Measurements from ENCODE around the gene IGF2BP1.
"Not testable (repeated sequence)": the region's sequence is repeated elsewhere in the genome, so short reads cannot be mapped to it uniquely, and the experiment has no call there.

Gene IGF2BP1

GRCh38 chr17:49038544-49038943, 41.4 kb downstream of the IGF2BP1 start:
- H3K9me3 ChIP-seq (ENCODE audit: control insufficient read depth, low read length) = no peaks in the 10 kb centered on the region
- WGBS, 2 experiments (ENCODE audit: insufficient coverage in 2 of 2) = 100% methylated on average over 1 of the region's 2 CpGs; no CpG with 5 or more reads in 1 of the 2 experiments
- H3K36me3 ChIP-seq (ENCODE audit: control insufficient read depth, insufficient read depth, low read length) = peaks cover 99% of the 10 kb centered on the region
- H3K4me3 ChIP-seq (ENCODE audit: extremely low read depth, insufficient read depth, low read length, poor library complexity, severe bottlenecking) = no peak overlapping the region
- peak overlapping the region; percentile 23 for H3K27ac ChIP-seq (ENCODE audit: low read depth, low read length, severe bottlenecking)
- peaks cover 6% of the 10 kb centered on the region for H3K4me1 ChIP-seq (ENCODE audit: control insufficient read depth, insufficient read depth, low read length, poor library complexity, severe bottlenecking)

- H3K9me3 ChIP-seq (ENCODE audit: control insufficient read depth, low read length); H3K4me1 ChIP-seq (ENCODE audit: control insufficient read depth, insufficient read depth, low read length, poor library complexity, severe bottlenecking); H3K27ac ChIP-seq (ENCODE audit: low read depth, low read length, severe bottlenecking); H3K4me3 ChIP-seq (ENCODE audit: extremely low read depth, insufficient read depth, low read length, poor library complexity, severe bottlenecking): not testable (repeated sequence)
- H3K36me3 ChIP-seq (ENCODE audit: control insufficient read depth, insufficient read depth, low read length) = peaks cover 99% of the 10 kb centered on the region
- WGBS, 2 experiments (ENCODE audit: insufficient coverage in 2 of 2) = 98 to 100% methylated on average over 5 to 6 of the region's 6 CpGs
These were observed 42.3 kb downstream of the IGF2BP1 start for GRCh38 chr17:49039518-49039917.

DNA sequence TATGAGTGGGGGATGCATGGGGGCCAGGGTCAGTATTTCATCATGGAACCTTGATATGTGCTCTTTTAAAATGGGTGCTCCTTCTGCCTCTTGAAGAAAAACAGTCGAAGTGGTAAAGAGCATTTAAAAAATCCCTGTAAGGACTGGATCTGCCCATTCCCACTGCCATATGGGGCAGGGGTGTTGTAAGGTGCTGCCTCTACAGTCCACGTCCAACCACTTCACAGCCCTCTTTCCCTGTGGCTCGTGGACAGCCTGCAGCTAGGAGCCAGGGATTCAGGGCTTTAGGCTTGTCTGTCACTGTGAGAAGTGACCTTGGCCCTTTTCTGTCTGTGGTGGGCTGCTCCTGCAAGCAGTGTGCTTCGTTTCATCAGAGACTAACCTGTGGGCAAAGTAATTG, 44.3 kb downstream of the IGF2BP1 start:
- Histone ChIP-seq H3K4me3 (ENCODE audit: extremely low read depth, insufficient read depth, low read length, poor library complexity, severe bottlenecking) (no peak overlapping the region), H3K9me3 (ENCODE audit: control insufficient read depth, low read length) (no peaks in the 10 kb centered on the region), H3K36me3 (ENCODE audit: control insufficient read depth, insufficient read depth, low read length) (peaks cover 98% of the 10 kb centered on the region), H3K27ac (ENCODE audit: low read depth, low read length, severe bottlenecking) (peak overlapping the region; percentile 0), H3K4me1 (ENCODE audit: control insufficient read depth, insufficient read depth, low read length, poor library complexity, severe bottlenecking) (no peaks in the 10 kb centered on the region)
- 86 to 100% methylated on average over 2 to 3 of the region's 4 CpGs for WGBS, 2 experiments (ENCODE audit: insufficient coverage in 2 of 2)

DNA sequence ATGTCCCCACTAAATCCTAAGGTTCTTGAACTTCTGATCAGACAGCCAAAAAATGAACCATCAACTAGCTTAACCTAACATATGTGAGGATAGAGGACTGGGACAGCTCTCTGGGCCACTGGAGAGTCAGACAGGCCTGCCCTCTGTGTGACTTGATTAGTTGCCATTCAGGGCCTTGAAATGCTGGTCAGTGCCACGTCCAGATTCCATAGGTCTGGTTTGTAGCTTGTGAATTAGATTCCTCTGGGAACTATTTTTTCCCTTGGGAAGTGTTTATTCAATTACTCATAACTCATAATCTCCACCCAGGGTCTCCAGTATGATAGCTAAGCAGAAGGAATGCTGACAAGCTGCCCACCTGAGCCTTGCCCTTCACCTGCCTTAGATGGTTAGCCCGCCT, 48.2 kb downstream of the IGF2BP1 start:
- Histone ChIP-seq H3K36me3 (ENCODE audit: control insufficient read depth, insufficient read depth, low read length) (peaks cover 97% of the 10 kb centered on the region), H3K4me1 (ENCODE audit: control insufficient read depth, insufficient read depth, low read length, poor library complexity, severe bottlenecking) (no peaks in the 10 kb centered on the region), H3K27ac (ENCODE audit: low read depth, low read length, severe bottlenecking) (no peak overlapping the region), H3K4me3 (ENCODE audit: extremely low read depth, insufficient read depth, low read length, poor library complexity, severe bottlenecking) (no peak overlapping the region), H3K9me3 (ENCODE audit: control insufficient read depth, low read length) (no peaks in the 10 kb centered on the region)
- 100% methylated on average over 1 of the region's 2 CpGs; no CpG with 5 or more reads in 1 of the 2 experiments for WGBS, 2 experiments (ENCODE audit: insufficient coverage in 2 of 2)

DNA sequence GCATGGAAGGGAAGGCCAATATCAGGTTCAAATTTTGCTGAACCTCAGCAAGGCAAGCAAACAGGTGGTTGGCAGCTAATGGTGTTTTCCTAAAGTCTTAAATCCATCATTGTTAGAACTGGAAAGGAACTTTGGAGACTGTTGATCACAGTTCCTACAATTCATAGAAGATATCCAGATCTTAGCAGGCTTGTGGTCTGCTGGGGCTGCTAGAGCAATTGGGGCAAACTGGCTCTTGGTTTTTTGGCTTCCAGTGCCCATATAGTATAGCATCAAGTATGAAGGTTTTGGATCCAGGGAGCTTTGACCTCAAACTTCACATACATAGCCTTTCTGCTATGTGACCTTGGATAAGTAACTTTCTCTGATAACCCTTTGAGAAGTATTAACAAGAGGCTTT, 49.7 kb downstream of the IGF2BP1 start:
- Histone ChIP-seq H3K9me3 (ENCODE audit: control insufficient read depth, low read length) (no peaks in the 10 kb centered on the region), H3K4me1 (ENCODE audit: control insufficient read depth, insufficient read depth, low read length, poor library complexity, severe bottlenecking) (no peaks in the 10 kb centered on the region), H3K36me3 (ENCODE audit: control insufficient read depth, insufficient read depth, low read length) (peaks cover 97% of the 10 kb centered on the region), H3K4me3 (ENCODE audit: extremely low read depth, insufficient read depth, low read length, poor library complexity, severe bottlenecking) (no peak overlapping the region), H3K27ac (ENCODE audit: low read depth, low read length, severe bottlenecking) (no peak overlapping the region)

DNA sequence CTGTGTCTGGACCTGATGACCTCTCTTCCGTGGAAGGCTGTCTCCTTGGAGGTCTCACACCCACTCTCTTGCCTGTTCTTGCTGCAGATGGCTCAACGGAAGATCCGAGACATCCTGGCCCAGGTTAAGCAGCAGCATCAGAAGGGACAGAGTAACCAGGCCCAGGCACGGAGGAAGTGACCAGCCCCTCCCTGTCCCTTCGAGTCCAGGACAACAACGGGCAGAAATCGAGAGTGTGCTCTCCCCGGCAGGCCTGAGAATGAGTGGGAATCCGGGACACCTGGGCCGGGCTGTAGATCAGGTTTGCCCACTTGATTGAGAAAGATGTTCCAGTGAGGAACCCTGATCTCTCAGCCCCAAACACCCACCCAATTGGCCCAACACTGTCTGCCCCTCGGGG, 52.1 kb downstream of the IGF2BP1 start:
- H3K4me3 ChIP-seq (ENCODE audit: extremely low read depth, insufficient read depth, low read length, poor library complexity, severe bottlenecking) = no peak overlapping the region
- no peaks in the 10 kb centered on the region for H3K9me3 ChIP-seq (ENCODE audit: control insufficient read depth, low read length)
- peaks cover 8% of the 10 kb centered on the region for H3K4me1 ChIP-seq (ENCODE audit: control insufficient read depth, insufficient read depth, low read length, poor library complexity, severe bottlenecking)
- H3K27ac ChIP-seq (ENCODE audit: low read depth, low read length, severe bottlenecking) = no peak overlapping the region
- 93 to 98% methylated on average over 10 of the region's 11 CpGs for WGBS, 2 experiments (ENCODE audit: insufficient coverage in 2 of 2)
- peaks cover 97% of the 10 kb centered on the region for H3K36me3 ChIP-seq (ENCODE audit: control insufficient read depth, insufficient read depth, low read length)

GRCh38 chr17:49050611-49051010, 53.4 kb downstream of the IGF2BP1 start:
- H3K27ac ChIP-seq (ENCODE audit: low read depth, low read length, severe bottlenecking) = no peak overlapping the region
- no peaks in the 10 kb centered on the region for H3K9me3 ChIP-seq (ENCODE audit: control insufficient read depth, low read length)
- H3K36me3 ChIP-seq (ENCODE audit: control insufficient read depth, insufficient read depth, low read length) = peaks cover 95% of the 10 kb centered on the region
- peaks cover 12% of the 10 kb centered on the region for H3K4me1 ChIP-seq (ENCODE audit: control insufficient read depth, insufficient read depth, low read length, poor library complexity, severe bottlenecking)
- no peak overlapping the region for H3K4me3 ChIP-seq (ENCODE audit: extremely low read depth, insufficient read depth, low read length, poor library complexity, severe bottlenecking)
- WGBS, 2 experiments (ENCODE audit: insufficient coverage in 2 of 2) = 88 to 94% methylated on average over 1 to 2 of the region's 2 CpGs

DNA sequence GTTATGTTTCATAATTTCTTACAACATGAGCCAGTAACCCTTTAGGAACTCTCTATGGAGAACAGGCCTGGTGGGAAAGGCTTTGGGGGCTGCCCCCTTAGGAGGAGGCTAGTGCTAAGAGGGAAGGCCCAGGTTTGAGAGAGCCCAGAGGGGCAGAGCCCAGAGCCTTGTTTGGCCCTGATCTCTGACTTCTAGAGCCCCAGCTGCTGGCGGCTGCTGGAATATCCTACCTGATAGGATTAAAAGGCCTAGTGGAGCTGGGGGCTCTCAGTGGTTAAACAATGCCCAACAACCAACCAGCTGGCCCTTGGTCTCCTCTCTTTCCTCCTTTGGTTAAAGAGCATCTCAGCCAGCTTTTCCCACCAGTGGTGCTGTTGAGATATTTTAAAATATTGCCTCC, 54.1 kb downstream of the IGF2BP1 start:
- H3K4me1 ChIP-seq (ENCODE audit: control insufficient read depth, insufficient read depth, low read length, poor library complexity, severe bottlenecking) = peaks cover 12% of the 10 kb centered on the region
- peaks cover 95% of the 10 kb centered on the region for H3K36me3 ChIP-seq (ENCODE audit: control insufficient read depth, insufficient read depth, low read length)
- no peak overlapping the region for H3K27ac ChIP-seq (ENCODE audit: low read depth, low read length, severe bottlenecking)
- WGBS, 2 experiments (ENCODE audit: insufficient coverage in 2 of 2) = 86% methylated on average over 1 of the region's 1 CpG; no CpG with 5 or more reads in 1 of the 2 experiments
- no peaks in the 10 kb centered on the region for H3K9me3 ChIP-seq (ENCODE audit: control insufficient read depth, low read length)
- no peak overlapping the region for H3K4me3 ChIP-seq (ENCODE audit: extremely low read depth, insufficient read depth, low read length, poor library complexity, severe bottlenecking)

- H3K4me1 ChIP-seq (ENCODE audit: control insufficient read depth, insufficient read depth, low read length, poor library complexity, severe bottlenecking) = peaks cover 12% of the 10 kb centered on the region
- peak overlapping the region; percentile 36 for H3K27ac ChIP-seq (ENCODE audit: low read depth, low read length, severe bottlenecking)
- peaks cover 81% of the 10 kb centered on the region for H3K36me3 ChIP-seq (ENCODE audit: control insufficient read depth, insufficient read depth, low read length)
- H3K9me3 ChIP-seq (ENCODE audit: control insufficient read depth, low read length) = no peaks in the 10 kb centered on the region
- H3K4me3 ChIP-seq (ENCODE audit: extremely low read depth, insufficient read depth, low read length, poor library complexity, severe bottlenecking) = no peak overlapping the region
- WGBS, 2 experiments (ENCODE audit: insufficient coverage in 2 of 2) = 91 to 94% methylated on average over 4 to 5 of the region's 6 CpGs
These were observed 56.1 kb downstream of the IGF2BP1 start for GRCh38 chr17:49053171-49053829.

DNA sequence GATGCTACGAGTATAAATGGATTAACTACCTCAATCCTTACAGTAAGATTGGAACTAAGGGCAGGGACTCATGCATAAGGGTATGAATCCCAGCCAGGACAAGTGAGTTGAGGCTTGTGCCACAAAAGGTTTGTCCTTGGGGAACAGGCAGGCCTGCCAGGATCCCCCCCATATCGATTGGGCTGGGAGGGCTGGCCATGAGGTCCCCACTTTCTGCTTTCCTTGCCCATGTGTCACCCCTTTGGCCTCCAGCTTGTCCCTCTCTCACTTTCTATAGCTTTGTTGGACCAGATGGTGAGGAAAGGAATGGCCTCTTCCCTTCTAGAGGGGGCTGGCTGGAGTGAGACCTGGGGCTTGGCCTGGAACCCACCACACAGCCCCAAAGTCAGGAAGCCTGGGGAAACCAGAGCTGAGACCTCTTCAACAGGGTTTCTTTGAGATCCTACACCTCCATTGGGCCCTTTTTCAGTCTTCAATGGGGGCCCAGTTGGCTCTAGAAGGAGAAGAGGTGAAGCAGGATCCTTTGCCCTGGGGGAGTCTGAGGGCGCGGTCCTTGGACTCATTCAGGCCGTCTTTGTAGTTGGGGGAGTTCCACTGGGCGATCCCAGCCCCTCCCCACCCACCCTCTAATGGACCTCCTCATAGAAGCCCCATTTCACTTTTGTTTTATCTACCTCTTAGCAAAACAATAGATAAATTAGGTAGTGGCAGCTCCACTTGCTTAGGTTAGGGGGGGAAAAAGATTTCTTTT, 57.3 kb downstream of the IGF2BP1 start:
- 100% methylated on average over 1 of the region's 6 CpGs; no CpG with 5 or more reads in 1 of the 2 experiments for WGBS, 2 experiments (ENCODE audit: insufficient coverage in 2 of 2)
- no peaks in the 10 kb centered on the region for H3K9me3 ChIP-seq (ENCODE audit: control insufficient read depth, low read length)
- no peak overlapping the region for H3K4me3 ChIP-seq (ENCODE audit: extremely low read depth, insufficient read depth, low read length, poor library complexity, severe bottlenecking)

More for the DNA sequence above, 57.3 kb downstream of the IGF2BP1 start:
- peaks cover 68% of the 10 kb centered on the region for H3K36me3 ChIP-seq (ENCODE audit: control insufficient read depth, insufficient read depth, low read length)
- H3K4me1 ChIP-seq (ENCODE audit: control insufficient read depth, insufficient read depth, low read length, poor library complexity, severe bottlenecking) = peaks cover 12% of the 10 kb centered on the region
- H3K27ac ChIP-seq (ENCODE audit: low read depth, low read length, severe bottlenecking) = peak overlapping the region; percentile 37

Measured in mesodermal cell (in vitro differentiated cells).